Hepatocyte (in vitro differentiated cells): ENCODE measurements around the gene KLHL30. TPM values are rescaled to one million over a fixed set of nuclear protein-coding genes. Genes with fewer than 3 reads are reported as not detected.

ENCODE experiments used
- DNase-seq: peaks from one replicate; pipeline ENCODE4 v3.0.0-alpha.2; 2016; ENCODE audit warnings: low spot score
- H2AFZ ChIP-seq: fragments of 200-600 bp; sonication (generic); 2 replicates; pipeline ENCODE4 v1.6.0; 2016; ENCODE audit warnings: antibody characterized with exemption, mild to moderate bottlenecking
- H3K27ac ChIP-seq: fragments of 200-600 bp; sonication (generic); 2 replicates; pipeline ENCODE4 v1.5.1; 2016; ENCODE audit warnings: mild to moderate bottlenecking
- H3K27me3 ChIP-seq: fragments of 200-600 bp; sonication (generic); 2 replicates; pipeline ENCODE4 v1.6.1; 2016
- H3K36me3 ChIP-seq: fragments of 200-600 bp; sonication (generic); replicated peaks from 2 replicates; pipeline ENCODE4 v1.5.1; 2016; ENCODE audit warnings: low read depth; ENCODE audit not compliant: insufficient read depth
- H3K4me1 ChIP-seq: fragments of 200-600 bp; sonication (generic); 2 replicates; pipeline ENCODE4 v1.5.1; 2016; ENCODE audit warnings: mild to moderate bottlenecking, moderate library complexity; ENCODE audit not compliant: insufficient read depth
- H3K4me2 ChIP-seq: fragments of 200-600 bp; sonication (generic); 2 replicates; pipeline ENCODE4 v1.6.0; 2016
- H3K4me3 ChIP-seq: fragments of 200-600 bp; sonication (generic); 2 replicates; pipeline ENCODE4 v1.5.1; 2016; ENCODE audit warnings: mild to moderate bottlenecking
- H3K79me2 ChIP-seq: fragments of 200-600 bp; sonication (generic); 2 replicates; pipeline ENCODE4 v1.6.0; 2017; ENCODE audit warnings: mild to moderate bottlenecking
- H3K9me2 ChIP-seq: fragments of 200-600 bp; sonication (generic); replicated peaks from 2 replicates; pipeline ENCODE4 v1.6.0; 2017; ENCODE audit warnings: mild to moderate bottlenecking; ENCODE audit not compliant: insufficient read depth
- H3K9me3 ChIP-seq: fragments of 200-600 bp; sonication (generic); 2 replicates; pipeline ENCODE4 v1.5.1; 2016; ENCODE audit warnings: low read depth, mild to moderate bottlenecking
- H4K20me1 ChIP-seq: fragments of 200-600 bp; sonication (generic); 2 replicates; pipeline ENCODE4 v1.6.0; 2016; ENCODE audit warnings: mild to moderate bottlenecking; ENCODE audit not compliant: insufficient read depth, poor library complexity, severe bottlenecking
- EZH2 ChIP-seq: fragments of 200-600 bp; sonication (generic); IDR thresholded peaks from 2 replicates; pipeline ENCODE4 v1.6.1; 2016; ENCODE audit warnings: antibody characterized with exemption, mild to moderate bottlenecking, borderline replicate concordance
- EZH2phosphoT487 ChIP-seq: fragments of 200-600 bp; sonication (generic); IDR thresholded peaks from one replicate; pipeline ENCODE4 v1.6.1; 2018; ENCODE audit warnings: antibody characterized with exemption, mild to moderate bottlenecking, low read depth, moderate library complexity; ENCODE audit not compliant: unreplicated experiment, severe bottlenecking
- WGBS: methylation state at CpG from one replicate; pipeline ENCODE4 v1.1.6; 2016; ENCODE audit warnings: low lambda C conversion rate; ENCODE audit errors: missing lambda C conversion rate; 5-methylcytosine and 5-hydroxymethylcytosine counted together
- polyA plus RNA-seq: library from polyadenylated mRNA; unstranded; fragments of >200 nt; fragmentation: Nextera tagmentation; extraction: Ambion mirVana; gene quantifications from 2 replicates; pipeline ENCODE4 v1.2.1, GENCODE V29; 2016
- total RNA-seq: library from RNA; depleted of rRNA; stranded (reverse); fragments of >200 nt; gene quantifications from 2 replicates; pipeline ENCODE4 v1.2.3, GENCODE V29; 2014
- TF ChIP-seq, protein P1 (sequence below): fragments of 200-600 bp; sonication (generic); IDR thresholded peaks from 2 replicates; pipeline ENCODE4 v1.5.1; 2016; ENCODE audit warnings: antibody characterized with exemption, mild to moderate bottlenecking; ENCODE audit not compliant: poor library complexity

The KLHL30 gene
- total and polyA plus RNA-seq, 2 experiments from 2014 or later = 0.15 TPM; not detected in 1

GRCh38 chr2:238187618-238188548, 49.4 kb downstream of the KLHL30 start:
- H3K27ac ChIP-seq = no peak overlapping the region
- H3K27me3 ChIP-seq = no peaks in the 10 kb centered on the region
- no peaks in the 10 kb centered on the region for H3K79me2 ChIP-seq
- no peaks in the 10 kb centered on the region for H3K4me1 ChIP-seq
- no peaks in the 10 kb centered on the region for H3K36me3 ChIP-seq
- 97% methylated on average over 17 of the region's 17 CpGs for WGBS
- no peaks in the 10 kb centered on the region for H3K9me3 ChIP-seq
- no peaks in the 10 kb centered on the region for H4K20me1 ChIP-seq
- no peak for TF ChIP-seq EZH2phosphoT487
- no peaks in the 10 kb centered on the region for H3K9me2 ChIP-seq
- H2AFZ ChIP-seq = no peak overlapping the region
- no peak overlapping the region for H3K4me3 ChIP-seq
- H3K4me2 ChIP-seq = no peak overlapping the region
- no peak for DNase-seq

DNA sequence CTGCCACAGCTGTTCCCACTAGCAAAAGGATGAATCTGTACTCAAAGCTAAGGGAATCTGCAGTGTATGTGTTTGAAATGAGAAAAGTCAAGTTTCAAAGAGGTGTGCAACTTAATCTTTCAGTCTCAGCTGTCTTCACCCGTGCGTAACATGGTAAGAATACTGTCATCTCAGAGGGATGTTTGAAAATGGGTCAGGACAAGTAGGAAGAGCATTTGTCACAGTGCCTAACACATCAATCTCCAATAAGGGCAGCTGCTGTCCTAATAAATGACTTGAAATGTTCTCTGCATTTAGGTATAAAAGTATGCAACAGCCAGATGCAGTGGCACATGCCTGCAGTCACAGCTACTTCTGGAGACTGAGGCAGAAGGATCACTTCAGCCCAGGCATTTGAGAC, 52.0 kb downstream of the KLHL30 start:
- Histone ChIP-seq H3K79me2 (peaks cover 18% of the 10 kb centered on the region), H3K4me2 (no peak overlapping the region), H3K27ac (no peak overlapping the region), H4K20me1 (peaks cover 5% of the 10 kb centered on the region), H3K36me3 (no peaks in the 10 kb centered on the region), H2AFZ (no peak overlapping the region), H3K4me3 (no peak overlapping the region), H3K4me1 (no peaks in the 10 kb centered on the region), H3K9me2 (no peaks in the 10 kb centered on the region), H3K27me3 (no peaks in the 10 kb centered on the region), H3K9me3 (no peaks in the 10 kb centered on the region)
- 84% methylated on average over 2 of the region's 2 CpGs for WGBS
- TF ChIP-seq EZH2 = no peak
- TF ChIP-seq, protein P1, sequence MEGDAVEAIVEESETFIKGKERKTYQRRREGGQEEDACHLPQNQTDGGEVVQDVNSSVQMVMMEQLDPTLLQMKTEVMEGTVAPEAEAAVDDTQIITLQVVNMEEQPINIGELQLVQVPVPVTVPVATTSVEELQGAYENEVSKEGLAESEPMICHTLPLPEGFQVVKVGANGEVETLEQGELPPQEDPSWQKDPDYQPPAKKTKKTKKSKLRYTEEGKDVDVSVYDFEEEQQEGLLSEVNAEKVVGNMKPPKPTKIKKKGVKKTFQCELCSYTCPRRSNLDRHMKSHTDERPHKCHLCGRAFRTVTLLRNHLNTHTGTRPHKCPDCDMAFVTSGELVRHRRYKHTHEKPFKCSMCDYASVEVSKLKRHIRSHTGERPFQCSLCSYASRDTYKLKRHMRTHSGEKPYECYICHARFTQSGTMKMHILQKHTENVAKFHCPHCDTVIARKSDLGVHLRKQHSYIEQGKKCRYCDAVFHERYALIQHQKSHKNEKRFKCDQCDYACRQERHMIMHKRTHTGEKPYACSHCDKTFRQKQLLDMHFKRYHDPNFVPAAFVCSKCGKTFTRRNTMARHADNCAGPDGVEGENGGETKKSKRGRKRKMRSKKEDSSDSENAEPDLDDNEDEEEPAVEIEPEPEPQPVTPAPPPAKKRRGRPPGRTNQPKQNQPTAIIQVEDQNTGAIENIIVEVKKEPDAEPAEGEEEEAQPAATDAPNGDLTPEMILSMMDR = no peak
- TF ChIP-seq EZH2phosphoT487 = no peak
- no peak for DNase-seq

Other genes starting within 250 kb of the KLHL30 start
- 52.8 and 59.8 TPM in 2 replicates for gene UBE2F, start 171.7 kb upstream of the KLHL30 start, total RNA-seq
- 60.1 and 66.7 TPM in 2 replicates for gene UBE2F, start 171.7 kb upstream of the KLHL30 start, polyA plus RNA-seq
- 12.7 and 16.5 TPM in 2 replicates for gene SCLY, start 77.7 kb upstream of the KLHL30 start, total RNA-seq
- gene SCLY, start 77.7 kb upstream of the KLHL30 start, polyA plus RNA-seq = 21.1 and 21.3 TPM in 2 replicates
- gene ESPNL, start 38.3 kb upstream of the KLHL30 start, total RNA-seq = 0.27 and 0.36 TPM in 2 replicates
- gene ESPNL, start 38.3 kb upstream of the KLHL30 start, polyA plus RNA-seq = 0.62 TPM in 1 of 2 replicates, not detected in the other
- gene ERFE, start 20.3 kb downstream of the KLHL30 start, total RNA-seq = 0.27 TPM in 1 of 2 replicates, not detected in the other
- gene ERFE, start 20.3 kb downstream of the KLHL30 start, polyA plus RNA-seq = 0.30 and 1.6 TPM in 2 replicates
- 20.4 and 25.9 TPM in 2 replicates for gene ILKAP, start 65.0 kb downstream of the KLHL30 start, total RNA-seq
- 36.6 and 37.5 TPM in 2 replicates for gene ILKAP, start 65.0 kb downstream of the KLHL30 start, polyA plus RNA-seq
- gene HES6, start 101.4 kb downstream of the KLHL30 start, total RNA-seq = 14.1 and 17.8 TPM in 2 replicates
- gene HES6, start 101.4 kb downstream of the KLHL30 start, polyA plus RNA-seq = 23.0 and 28.5 TPM in 2 replicates
- 6.1 and 8.9 TPM in 2 replicates for gene PER2, start 149.9 kb downstream of the KLHL30 start, total RNA-seq
- 6.0 and 6.4 TPM in 2 replicates for gene PER2, start 149.9 kb downstream of the KLHL30 start, polyA plus RNA-seq
- gene TRAF3IP1, start 181.8 kb downstream of the KLHL30 start, total RNA-seq = 9.0 and 9.7 TPM in 2 replicates
- 8.4 and 9.1 TPM in 2 replicates for gene TRAF3IP1, start 181.8 kb downstream of the KLHL30 start, polyA plus RNA-seq